Stimulated activated CD4-positive, alpha-beta T cell treated with anti-CD3 and anti-CD28 coated beads, Interleukin-2, amount 100 ng/mL, for 4 hours (primary cell): ENCODE data around the gene KLF6.

ENCODE experiments used
- DNase-seq: peaks from one replicate; pipeline ENCODE4 v3.0.0-alpha.2; 2020; ENCODE audit warnings: low read depth

KLF6 gene

DNA sequence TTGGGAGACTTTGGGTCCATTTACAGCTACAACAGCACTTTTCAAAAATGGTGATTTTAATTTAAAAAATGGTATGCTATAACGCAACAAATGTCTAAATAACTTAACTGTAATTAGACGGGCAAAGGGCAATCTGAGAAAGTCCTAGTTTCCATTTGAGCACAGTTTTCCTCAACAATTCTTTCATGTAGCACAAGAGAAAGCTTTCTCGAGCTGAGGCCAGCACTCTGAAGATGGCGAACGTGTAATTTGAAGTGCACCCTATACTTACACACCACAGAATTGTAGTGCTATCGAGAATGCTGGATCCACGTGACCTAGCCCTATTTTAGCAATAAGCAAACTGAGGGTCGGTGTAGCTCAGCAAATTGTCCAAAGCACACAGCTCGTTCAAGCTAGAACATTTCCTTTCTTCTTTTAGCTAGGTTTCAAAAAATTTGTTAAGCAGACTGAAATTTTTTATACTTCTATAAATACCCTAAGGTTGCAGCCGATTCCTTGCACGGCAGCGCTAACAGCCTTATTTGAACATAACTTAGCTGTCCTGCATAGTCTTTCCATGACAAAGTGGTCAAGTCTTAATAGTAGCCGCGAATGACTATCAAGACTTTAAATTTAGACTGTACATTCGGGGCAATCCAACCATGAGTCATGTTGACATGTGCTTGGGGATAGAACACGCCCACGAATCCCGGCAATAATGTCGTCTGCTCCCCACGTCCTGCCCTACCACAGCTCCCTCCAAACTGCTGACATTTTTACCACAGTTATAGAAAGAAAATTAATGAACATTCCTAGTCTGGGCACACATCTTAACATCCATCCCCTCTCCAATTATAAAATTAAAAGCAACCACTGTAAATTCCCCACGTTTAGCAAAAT, 10.0 kb downstream of the KLF6 start:
- DNase-seq, result no peak

DNA sequence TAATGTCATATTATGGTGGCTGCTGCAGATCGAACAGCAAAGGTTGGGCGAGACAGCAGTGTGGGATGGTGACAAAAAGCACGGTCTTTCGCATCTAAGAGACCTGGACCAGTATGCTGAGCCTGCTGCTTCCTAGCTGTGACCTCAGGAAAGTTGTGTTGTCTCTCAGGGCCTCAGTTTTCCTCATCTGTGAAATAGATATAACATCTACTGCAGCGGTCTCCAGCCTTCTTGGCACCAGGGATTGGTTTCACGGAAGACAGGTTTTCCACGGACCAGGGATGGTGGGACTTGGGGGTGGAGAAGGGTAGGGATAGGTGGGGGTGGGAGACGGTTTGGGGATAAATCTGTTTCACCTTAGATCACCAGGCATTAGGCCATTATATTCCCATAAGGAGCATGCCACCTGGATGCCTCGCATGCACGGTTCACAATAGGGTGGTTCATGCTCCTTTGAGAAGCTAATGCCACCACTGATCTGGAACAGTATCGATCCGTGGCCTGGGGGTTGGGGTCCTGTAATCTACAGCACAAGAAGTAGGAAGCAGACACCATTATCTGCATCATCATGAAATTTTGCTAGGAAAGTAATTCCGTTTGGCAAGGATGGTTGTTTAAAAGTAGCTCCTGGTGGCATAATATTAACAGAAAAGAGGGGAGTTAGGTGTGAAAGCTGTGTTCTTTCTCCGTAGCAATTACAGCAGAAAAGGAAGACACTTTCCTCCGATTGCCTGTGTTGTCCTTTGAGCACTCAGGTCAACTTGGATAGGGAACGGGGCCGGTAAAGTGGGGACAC, 10.8 kb downstream of the KLF6 start:
- no peak for DNase-seq

DNA sequence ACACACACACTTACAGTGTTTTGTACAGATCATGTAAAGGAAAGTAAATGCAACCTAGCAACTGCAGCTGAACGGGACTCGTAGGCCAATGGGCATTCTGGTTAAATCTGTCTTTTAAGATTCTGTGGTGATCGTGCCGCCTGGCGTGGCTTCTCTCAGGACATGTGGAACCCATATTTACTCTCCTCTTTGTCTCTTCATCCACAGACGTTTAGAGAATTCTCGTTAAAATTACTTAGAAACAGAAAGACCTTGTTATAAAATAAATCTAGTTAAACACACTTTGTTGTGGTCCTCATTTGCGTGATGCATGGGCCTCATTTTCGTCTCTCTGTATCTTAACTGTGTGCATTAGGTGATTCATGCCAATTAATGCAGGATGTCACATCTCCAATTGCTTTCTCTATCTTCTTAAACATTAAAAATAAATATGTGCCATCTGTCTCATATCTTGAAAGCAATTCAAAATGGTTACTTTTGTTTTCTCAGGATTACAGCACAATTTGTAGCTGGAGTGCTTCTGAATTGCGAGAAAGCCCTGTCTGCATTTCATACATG, 11.5 kb downstream of the KLF6 start:
- DNase-seq, result no peak

DNA sequence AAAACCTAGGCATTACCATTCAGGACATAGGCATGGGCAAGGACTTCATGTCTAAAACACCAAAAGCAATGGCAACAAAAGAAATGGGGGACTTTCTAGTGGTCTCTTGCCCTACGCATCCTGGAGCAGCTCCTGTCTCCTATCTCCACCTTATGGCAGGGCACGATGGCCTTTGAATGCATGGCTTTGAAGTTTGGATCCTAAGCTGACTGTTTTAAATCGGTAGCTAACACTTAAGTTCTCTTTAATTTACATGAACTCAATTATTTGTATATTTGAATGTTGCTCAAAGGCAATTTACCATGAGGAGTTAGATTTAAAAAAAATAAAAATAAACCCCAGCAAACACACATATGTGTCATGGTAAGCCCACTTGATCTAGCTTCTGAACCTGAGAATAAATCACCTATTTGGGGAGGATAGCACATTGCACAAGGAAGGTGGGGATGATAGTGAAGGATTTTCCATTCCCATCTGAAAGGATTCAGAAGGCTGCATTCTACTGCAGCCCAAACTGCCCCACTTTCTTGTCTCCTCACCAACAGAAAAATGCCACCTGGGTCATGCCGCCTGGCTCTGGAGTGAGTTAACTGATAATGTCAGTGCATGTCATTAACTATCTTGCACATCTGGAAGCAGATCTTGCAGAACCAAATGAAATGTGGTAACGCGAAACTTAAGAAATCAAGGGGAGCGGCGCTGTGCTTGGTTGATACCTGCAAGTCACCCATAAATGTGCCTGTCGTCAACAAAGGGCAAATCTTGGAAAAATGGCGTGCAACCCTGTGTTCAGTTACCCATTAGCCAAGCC, 12.4 kb downstream of the KLF6 start:
- no peak for DNase-seq

DNA sequence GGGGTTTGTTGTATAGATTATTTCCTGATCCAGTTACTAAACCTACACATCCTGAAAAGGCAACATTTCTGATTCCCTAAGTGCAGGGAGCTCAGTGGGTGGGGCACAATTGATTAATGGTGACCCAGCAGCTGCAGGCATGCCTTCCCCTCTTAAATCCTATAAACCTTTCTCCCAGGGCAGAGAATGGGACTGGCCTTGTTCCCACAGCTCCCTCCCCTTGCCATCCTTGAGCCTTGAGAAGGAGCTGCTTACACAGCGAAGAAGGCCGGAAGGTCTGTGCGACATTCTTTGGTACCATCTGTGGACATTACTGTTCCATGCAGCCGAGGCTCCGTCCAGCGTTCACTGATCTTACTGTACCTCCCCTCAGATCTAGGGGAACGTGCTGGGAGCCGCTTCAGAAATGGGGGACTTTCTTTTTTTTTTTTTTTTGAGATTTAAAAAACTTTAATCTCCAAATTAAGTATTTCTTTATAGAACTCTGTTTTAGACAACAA, 14.3 kb downstream of the KLF6 start:
- DNase-seq, result no peak

DNA sequence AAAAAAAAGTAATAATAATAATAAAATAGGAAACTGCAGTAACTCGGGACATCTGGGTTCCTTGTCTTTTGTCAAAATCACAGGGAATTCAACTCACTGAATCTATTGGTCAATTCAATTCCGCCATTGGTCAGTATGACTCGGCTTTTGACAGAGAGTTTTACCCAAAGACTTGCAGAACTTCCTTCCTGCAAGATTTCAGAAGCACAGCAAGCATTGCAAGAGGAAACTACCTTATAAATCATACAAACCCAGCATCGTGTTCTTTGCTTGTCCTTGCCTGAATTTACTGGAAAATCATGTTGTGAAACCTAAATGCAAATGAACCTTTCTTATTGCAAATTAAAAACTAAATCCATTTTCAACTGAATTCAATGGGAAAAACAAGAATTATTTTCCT, 15.5 kb downstream of the KLF6 start:
- no peak for DNase-seq

DNA sequence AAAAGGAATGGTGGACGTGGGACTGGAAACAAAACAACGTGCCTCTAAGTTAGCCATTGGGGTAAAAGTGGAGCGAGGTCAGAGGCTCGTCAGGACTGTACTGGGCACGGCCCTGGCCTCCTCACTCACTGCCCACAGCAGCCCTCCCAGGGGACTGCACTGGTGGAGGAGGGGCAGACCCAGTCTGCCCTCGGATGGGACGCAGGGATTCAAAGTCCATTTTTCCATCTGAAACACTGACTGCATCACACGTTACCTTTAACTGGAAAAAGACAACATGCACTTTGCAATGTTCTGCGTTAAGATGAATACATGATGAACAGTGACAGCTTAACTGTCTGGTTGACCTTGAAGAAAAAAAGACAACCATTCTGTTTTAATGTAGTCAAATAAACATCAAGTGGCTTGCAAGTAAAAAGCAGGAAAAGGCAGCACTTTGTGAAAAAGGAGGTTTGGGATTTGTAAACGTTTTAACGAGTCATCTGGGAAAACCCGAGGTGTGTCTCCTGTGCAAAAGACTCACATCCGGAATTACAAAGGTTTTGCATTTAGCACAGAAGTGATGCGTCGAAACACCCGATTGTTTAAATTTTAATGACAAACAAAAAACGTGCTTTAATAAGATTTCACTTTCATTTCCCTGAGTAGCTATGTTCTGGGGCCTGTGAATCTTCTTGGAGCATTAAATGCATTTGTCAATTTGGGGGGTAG, 18.8 kb downstream of the KLF6 start:
- DNase-seq, result no peak

DNA sequence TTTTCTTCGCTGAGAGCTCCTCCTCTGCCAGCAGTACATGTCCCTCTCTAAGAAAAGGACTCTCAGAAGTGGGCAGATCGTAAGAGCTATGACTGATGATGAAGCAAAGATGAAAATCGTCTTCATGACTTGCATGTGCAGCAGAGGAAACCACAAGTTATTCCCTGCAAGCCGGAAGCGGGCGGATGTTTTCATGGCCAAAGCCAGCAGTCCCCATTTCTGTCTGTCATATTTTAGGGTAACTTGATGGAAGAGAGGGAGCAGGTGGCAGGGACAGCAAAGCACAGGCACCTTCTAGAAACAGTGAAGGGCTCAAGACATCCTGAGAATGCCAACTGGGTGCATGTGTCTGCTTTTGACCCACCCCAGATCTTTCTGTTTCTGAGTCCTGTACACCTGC, 19.9 kb downstream of the KLF6 start:
- DNase-seq, result no peak

DNA sequence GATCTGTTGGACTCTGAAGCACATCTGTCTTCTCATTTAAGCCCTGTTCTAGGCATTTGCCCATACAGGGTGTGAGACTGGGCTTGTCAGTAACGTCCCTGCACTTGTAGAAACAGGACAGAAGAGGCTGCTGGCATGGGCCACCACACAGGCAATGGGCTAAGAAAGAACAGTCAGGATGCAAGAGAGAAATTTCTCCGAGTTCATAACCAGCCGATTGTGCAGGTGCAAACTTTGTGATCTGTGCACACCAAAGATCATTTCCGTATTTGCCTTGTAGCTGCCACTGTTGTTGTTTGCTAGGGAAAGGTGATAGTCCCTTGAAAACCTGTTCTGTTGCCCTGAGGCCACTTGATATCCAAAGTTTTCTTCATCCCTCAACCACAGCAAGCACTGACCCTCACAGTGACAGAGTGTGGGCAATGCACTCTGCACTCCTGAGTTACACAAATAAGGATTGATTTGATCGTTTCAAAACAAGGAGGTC, 20.3 kb downstream of the KLF6 start:
- no peak for DNase-seq

DNA sequence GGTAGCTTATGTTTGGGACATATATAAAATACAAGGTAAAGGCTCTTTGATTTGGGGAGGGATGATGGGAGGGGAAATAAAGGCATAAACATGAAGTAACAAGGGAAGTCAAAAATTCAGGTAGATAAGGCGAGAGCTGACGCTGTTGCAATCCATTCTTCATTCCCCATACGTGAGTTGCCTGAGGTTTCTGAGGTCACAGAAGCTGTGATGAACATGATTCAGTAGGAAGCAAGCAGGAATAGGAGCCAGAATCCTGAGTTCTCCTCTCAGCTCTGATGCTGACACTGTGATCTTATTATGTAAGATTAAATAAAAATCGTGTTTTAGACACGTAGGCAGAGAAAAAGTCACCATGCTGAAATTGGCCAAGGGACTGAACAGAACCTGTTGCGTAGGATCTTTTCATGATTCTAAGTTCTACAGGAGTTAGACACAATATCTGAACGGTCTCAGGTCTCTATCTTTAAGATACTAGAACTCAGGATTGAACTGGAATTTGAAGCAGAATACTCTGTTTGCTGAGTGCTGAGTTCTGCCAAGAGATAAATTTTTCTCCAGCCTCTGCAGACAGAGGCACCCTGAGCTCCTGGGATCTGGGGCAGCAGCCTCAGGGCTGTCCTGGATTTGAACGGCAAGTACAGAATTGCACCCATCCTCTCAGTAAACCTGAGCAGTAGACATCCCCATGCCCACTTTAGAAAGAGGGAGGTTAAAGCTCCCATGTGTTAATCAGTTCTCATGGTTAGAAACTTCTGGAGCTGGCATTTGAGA, 21.0 kb downstream of the KLF6 start:
- no peak for DNase-seq

DNA sequence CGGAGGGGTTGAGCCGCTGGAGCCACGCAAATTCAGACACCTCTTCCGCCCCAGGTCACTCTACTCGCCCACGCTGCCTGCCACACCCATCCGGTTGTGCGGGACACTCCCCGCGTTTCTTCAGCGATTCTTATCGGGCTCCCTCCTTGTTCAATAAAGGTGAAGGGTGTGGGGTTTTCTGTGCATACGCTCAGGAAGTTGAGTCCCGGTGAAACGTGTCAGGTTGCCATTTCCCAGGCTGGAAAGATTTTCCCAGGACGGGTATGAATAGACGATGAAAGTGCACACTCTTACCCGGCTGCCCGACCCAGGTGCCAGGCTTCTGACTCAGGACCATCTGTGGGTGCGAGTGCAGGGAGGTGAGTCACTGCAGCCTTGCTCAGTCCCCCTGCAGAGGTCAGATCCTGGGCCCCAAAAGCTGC, 22.0 kb downstream of the KLF6 start:
- no peak for DNase-seq

DNA sequence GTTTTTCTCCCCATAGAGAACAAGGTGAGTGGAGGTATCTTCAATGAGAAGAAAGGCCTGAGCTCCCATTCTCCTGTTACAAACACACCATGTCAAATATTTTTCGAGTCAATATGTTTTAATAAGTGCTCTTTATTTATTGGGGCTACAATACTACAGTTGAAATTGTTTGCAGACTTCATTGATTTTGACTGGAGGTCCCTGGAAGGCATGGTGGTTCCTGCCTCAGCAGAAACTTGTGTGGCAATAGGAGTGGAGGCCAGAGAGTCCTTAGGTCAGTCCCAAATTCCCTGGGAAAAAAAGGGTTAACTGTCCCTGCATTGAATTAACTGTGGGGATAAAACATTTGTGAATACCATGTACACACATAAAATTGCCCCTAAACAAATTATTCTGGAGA, 22.7 kb downstream of the KLF6 start:
- no peak for DNase-seq

DNA sequence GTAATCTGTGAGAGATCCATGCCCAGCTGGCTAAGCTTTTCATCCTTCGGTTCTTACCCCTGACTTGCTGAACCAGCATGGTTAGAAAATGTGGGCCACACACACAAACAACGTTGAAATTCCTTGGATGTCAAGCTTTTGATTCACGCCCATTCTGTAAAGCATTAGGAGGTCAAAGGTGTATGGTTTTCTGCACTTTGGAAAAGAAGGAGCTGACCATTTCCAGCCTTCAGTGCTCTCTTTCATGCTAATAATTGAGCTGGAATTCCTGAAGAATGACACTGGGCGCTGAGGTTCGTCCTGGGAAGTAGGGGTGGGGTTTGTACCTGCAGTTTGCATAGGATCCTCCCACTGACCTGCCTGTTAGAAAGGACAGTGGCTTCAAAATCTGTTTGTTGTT, 23.1 kb downstream of the KLF6 start:
- DNase-seq, result no peak

DNA sequence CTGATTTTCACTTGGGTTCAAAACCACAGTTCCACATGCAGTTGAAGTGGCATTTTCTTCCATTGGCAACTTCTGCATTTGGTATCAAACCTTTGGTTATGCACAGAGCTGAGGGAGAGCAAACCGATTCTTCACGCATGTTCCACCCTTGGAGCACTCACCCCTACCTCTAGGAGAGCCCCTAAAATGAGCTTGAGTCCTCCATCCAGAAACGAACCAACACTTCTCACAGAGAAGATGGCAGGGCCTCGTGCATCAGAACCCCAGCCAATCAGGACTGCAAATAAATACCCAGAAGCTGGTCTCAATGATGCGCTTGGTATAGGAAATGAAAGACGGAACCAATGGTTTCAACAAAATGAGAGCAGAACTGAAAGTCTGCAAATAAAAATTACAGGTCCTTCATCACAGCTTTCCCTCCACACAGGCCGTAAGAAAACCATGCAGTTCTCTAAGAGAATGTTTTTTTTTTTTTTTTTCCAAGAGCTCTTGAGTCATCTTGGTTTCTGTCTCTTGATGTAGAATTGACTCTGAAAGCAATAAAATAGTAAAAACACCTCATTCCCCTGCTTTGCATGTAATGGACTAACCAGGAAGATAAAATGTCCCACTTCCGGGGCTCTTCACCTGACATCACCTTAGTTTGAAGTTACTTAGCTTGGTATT, 23.9 kb downstream of the KLF6 start:
- DNase-seq, result no peak

DNA sequence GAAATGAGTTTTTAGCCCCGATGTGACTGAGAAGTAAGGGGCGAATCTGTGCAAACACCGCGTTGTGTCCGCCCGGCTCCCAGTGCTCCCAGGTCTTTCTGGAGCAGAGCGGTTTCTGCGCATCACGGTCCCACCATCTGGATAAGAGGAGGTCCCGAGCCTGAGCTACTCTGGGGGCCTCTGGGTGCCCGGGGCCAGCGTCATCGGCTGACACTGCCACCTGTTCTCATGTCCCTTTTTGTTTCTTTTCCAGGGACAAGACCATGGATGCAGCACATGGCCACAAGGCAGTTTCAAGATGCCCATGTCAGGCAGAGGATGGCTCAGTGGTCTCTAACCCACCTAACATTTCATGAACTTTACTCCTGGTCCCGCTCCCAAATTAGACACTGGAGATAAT, 24.9 kb downstream of the KLF6 start:
- DNase-seq, result no peak

DNA sequence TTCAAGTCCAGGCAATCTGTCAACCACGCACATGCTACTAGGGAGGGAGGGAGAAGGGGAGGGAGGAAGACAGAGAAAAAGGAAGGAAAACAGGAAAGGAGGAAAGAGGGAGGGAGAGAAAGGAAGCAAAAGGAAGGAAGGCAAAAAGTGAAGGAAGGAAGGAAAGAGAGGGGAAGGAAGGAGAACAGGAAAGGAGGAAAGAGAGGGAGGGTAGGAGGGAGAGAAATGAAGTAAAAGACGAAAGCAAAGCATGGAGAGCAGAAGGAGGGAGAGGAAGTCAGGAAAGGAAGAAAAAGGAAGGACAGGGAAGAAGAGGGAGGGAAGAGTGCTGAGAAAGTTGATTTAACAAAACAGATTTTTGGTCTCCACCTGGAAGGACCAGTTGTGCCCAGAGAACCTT, 25.6 kb downstream of the KLF6 start:
- no peak for DNase-seq

DNA sequence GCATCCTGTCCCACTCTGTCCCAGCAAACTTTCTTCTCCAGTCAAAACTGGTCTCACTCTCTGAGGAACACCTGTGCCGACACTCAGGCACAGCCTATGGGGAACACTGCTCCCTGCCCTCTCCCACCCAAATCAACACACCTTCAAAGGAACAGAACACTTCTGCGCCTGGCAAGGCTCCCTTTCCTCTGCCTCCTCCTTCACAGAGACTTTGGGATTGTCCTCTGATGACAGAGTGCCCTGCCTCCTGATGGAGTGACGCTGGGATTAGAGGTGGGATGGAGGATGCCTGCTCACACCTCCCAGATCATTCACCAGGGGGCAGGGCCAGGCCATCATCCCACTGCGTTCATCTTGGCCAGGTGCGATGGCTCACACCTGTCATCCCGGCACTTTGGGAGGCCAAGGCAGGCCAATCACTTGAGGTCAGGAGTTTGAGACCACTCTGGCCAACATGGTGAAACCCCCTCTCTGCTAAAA, 26.5 kb downstream of the KLF6 start:
- DNase-seq, result no peak

DNA sequence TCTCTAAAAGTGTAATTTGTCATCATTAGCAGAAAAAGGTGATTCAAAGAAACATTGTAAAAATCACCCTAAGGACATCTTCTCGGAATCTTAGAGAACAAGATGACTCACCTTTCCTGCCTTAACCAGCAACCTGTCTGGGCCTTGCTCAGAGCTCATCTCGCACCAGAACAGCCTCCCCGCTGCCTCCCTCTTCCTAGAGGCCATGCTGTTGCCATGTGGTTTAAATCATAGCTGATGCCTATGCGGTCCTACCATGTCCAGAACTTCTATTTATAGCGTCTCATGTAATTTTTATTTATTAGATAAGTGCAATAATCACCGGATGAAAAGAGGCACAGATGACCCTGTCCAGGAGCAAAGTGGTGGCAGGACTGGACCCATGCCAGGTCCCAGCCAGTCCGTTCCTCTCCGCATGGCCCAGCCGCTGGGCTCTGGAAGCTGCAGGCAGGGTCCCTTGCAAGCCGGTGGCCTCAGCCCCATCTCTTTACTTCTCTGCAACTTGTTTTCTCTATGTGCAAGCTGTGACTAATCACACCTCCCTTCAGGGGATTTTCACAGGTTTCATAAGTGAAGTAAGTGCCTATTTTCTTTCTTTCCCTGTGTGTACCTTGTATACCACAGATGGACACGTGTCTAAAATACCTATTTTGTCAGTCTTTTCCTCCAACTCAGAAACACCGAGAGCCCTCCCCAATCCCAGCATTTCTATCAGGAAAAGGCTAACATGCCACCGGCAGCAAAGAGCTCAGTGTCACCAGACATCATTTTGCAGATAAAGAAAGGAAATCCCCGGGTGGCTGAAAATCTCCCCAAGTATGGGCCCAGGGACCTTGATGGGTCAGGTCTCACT, 27.1 kb downstream of the KLF6 start:
- peak; percentile 63 for DNase-seq

DNA sequence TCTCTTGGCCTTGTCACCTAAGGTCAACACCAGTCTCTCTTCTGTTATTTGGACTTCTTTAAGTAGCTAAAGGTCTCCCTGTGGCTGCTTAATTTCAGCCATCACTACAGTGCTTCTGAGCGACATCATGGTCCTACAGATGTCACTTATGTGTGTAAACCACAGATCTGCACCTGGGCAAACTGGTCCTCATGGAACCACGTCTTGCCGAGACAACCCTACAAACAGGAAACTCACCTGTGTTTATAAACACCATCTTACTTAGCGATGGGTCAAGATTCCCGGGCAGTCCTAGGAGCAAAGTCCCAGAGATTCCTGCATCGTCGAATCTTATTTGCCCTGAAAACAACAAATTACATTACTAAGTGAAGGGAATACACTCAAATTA, 27.8 kb downstream of the KLF6 start:
- DNase-seq, result no peak
